HG02840 (cell line): ENCODE measurements around the gene F10.

ENCODE experiments used
- ATAC-seq: cut with Tn5 transposase; IDR thresholded peaks from one replicate; pipeline ENCODE4 v1.9.1; 2021; ENCODE audit warnings: mild to moderate bottlenecking, moderate library complexity, moderate number of reproducible peaks; ENCODE audit not compliant: unreplicated experiment, low FRiP score

The F10 gene

GRCh38 chr13:113166266-113166665 lies 43.7 kb downstream of the F10 start:
- no peak for ATAC-seq

- no peak for ATAC-seq
Observed at GRCh38 chr13:113166681-113167080, 44.1 kb downstream of the F10 start.

- no peak for ATAC-seq
Observed at GRCh38 chr13:113167155-113167554, 44.6 kb downstream of the F10 start.

GRCh38 chr13:113167575-113167974 lies 45.0 kb downstream of the F10 start:
- no peak for ATAC-seq

GRCh38 chr13:113168211-113168610 lies 45.6 kb downstream of the F10 start:
- no peak for ATAC-seq

- no peak for ATAC-seq
Observed at GRCh38 chr13:113169277-113170272, 47.0 kb downstream of the F10 start.

GRCh38 chr13:113170511-113170910 lies 47.9 kb downstream of the F10 start:
- no peak for ATAC-seq

GRCh38 chr13:113171250-113172125 lies 48.9 kb downstream of the F10 start:
- ATAC-seq: no peak

GRCh38 chr13:113172419-113172926 lies 49.9 kb downstream of the F10 start:
- ATAC-seq: no peak

GRCh38 chr13:113176280-113176679 lies 53.7 kb downstream of the F10 start:
- no peak for ATAC-seq

- no peak for ATAC-seq
Observed at GRCh38 chr13:113176822-113177221, 54.2 kb downstream of the F10 start.

GRCh38 chr13:113178070-113178895 lies 55.7 kb downstream of the F10 start:
- no peak for ATAC-seq

GRCh38 chr13:113178896-113179167 lies 56.2 kb downstream of the F10 start:
- ATAC-seq: no peak

- no peak for ATAC-seq
Observed at GRCh38 chr13:113179374-113180230, 57.0 kb downstream of the F10 start.

- no peak for ATAC-seq
Observed at GRCh38 chr13:113182046-113182445, 59.4 kb downstream of the F10 start.

- ATAC-seq: no peak
Observed at GRCh38 chr13:113183450-113184129, 61.0 kb downstream of the F10 start.

- ATAC-seq: no peak
Observed at GRCh38 chr13:113184568-113185440, 62.2 kb downstream of the F10 start.
